ENCODE measurements around the gene MEIS2.

- TF ChIP-seq, protein P1, sequence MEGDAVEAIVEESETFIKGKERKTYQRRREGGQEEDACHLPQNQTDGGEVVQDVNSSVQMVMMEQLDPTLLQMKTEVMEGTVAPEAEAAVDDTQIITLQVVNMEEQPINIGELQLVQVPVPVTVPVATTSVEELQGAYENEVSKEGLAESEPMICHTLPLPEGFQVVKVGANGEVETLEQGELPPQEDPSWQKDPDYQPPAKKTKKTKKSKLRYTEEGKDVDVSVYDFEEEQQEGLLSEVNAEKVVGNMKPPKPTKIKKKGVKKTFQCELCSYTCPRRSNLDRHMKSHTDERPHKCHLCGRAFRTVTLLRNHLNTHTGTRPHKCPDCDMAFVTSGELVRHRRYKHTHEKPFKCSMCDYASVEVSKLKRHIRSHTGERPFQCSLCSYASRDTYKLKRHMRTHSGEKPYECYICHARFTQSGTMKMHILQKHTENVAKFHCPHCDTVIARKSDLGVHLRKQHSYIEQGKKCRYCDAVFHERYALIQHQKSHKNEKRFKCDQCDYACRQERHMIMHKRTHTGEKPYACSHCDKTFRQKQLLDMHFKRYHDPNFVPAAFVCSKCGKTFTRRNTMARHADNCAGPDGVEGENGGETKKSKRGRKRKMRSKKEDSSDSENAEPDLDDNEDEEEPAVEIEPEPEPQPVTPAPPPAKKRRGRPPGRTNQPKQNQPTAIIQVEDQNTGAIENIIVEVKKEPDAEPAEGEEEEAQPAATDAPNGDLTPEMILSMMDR (conservative IDR thresholded peaks at IDR 0.05 in 1 of 2, IDR thresholded peaks at IDR 0.05 in 1 of 2; ENCODE audit: extremely low read depth in 1 of 2, insufficient read depth in 1 of 2, low read depth in 1 of 2, low read length in 2 of 2) = no peak
- TF ChIP-seq EZH2 (IDR thresholded peaks at IDR 0.05; ENCODE audit: borderline replicate concordance, low read length) = no peak
These were observed 220.7 kb downstream of the MEIS2 start for GRCh38 chr15:36879568-36880222.
